NCI-H1694 (cell line): Measurements from ENCODE around the gene ITSN1.
"Not testable (repeated sequence)": the region's sequence is repeated elsewhere in the genome, so short reads cannot be mapped to it uniquely, and the experiment has no call there.

Source experiments
- DNase-seq: peaks from one replicate; lab custom pipeline; 2025; lab: John Stamatoyannopoulos, UW

The ITSN1 gene

DNA sequence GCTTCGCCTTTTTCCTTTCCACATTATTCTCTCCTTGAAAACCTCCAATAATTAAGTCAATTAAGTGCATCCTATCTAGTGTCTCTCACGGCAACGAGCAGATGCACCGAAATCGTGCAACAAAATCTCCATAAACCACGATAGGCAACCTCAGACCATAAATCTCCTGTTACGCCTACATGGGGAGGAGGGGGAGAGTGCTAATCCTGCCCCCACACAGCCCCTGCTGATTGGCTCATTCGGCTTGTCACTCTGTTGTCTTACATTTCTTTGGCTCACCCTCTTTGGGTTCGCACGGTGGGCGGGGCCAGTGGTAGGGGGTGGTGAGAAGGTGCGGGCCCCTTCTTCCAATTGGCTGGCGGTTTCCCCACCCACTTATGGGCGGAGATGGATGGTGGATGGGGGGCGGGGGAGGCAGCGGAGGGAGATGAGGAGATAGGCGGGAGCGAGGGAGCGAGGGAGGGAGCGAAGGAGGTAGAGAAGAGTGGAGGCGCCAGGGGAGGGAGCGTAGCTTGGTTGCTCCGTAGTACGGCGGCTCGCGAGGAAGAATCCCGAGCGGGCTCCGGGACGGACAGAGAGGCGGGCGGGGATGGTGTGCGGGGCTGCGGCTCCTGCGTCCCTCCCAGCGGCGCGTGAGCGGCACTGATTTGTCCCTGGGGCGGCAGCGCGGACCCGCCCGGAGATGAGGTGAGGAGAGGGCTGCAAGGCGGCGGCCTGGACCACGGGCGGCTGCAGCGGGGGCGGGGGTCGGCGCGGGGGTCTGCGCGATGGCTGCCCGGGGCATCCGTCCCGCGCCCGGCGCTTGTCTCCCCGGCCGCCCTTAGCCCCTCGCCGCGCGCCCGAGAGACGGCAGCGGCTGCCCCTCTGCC lies at the start of gene ITSN1:
TSS of gene ITSN1 (plus strand) at position 475 of the 869 bp plus-strand sequence. CDS start 76,328 bp downstream, outside the sequence.
- DNase-seq = peak; percentile 99

DNA sequence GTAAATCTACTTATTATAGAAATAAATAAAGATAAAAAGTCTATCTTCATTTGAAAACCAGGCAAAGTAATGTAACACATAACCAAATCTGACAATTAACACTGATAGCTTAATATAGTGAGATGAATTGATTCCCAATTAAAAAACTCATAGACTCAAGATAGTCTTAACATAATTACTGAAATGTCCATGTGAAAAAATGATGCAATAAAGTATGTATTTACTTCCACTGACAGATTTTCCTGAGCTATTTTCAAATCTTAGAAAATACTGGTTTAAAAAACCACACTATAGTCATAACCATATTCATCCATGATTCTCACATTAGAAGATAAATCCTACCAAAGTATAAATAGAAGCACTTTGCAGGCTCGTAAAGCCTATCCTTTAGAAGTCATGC lies 44.2 kb upstream of the ITSN1 start:
- DNase-seq = no peak

DNA sequence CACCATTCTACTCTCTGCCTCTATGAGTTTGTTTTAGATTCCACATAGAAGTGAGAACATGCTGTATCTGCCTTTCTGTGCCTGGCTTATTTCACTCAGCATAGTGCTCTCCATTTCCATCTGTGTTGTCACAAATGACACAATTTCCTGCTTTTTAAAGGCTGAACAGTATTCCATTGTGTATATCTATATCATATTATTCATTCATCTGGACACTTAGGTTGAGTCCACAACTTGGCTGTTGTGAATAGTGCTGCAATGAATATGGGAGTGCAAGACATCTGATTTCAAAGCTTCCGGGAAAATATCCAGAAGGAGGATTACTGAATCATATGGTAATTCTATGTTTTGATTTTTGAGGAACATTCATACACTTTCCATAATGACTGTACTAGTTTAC lies 33.7 kb upstream of the ITSN1 start:
- DNase-seq = no peak

DNA sequence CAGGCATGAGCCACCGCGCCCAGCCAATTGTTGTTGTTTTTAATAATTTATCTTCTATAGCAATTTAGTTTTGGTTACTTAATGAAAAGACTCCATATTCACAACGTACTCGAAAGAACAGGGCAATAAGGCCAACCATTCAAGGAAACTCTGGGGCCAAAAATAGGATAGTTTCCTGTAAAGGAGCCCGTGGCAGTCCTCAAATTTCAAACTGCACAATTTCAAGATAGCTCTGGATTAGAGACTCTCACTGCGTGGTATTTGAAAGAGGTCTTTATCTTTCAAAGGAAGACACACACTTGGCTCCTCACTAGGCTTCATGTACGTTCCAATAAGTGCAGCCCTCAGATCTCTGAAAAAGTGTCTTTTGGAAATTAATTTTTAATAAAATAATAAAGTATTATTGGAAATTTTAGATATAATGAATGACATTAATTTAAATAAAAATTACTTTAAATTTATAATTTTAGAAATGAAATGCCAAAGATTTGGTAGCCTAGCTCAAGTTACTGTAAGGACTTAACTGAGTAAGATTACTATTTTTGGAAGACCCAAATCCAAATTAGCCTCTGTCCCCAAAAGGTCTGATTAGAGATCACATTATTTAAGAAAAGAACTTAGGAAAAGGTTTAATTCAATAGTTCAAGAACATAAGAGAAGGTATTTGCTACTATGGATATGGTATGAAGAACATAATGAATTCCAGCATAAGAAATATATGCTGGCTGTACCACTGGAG lies 31.1 kb upstream of the ITSN1 start:
- no peak for DNase-seq

GRCh38 chr21:33617565-33617964 lies 24.7 kb upstream of the ITSN1 start:
- DNase-seq = not testable (repeated sequence)

GRCh38 chr21:33618407-33618806 lies 23.9 kb upstream of the ITSN1 start:
- DNase-seq = no peak

GRCh38 chr21:33619726-33620125 lies 22.6 kb upstream of the ITSN1 start:
- DNase-seq = no peak

- DNase-seq = no peak
Observed at GRCh38 chr21:33622253-33622652, 20.0 kb upstream of the ITSN1 start.

DNA sequence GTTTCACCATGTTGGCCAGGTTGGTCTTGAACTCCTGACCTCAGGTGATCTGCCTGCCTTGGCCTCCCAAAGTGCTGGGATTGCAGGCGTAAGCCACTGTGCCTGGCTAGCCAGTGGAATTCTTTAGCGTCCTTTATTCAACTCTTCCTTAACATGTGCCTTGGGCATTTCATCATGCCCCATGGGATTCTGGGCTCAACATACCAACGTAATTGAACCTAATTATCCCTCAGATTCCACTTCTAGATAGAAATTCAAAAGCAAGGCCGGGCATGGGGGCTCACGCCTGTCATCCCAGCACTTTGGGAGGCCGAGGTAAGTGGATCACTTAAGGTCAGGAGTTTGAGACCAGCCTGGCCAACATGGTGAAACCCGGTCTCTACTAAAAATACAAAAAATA lies 16.1 kb upstream of the ITSN1 start:
- DNase-seq = not testable (repeated sequence)

GRCh38 chr21:33634254-33634653 lies 8.0 kb upstream of the ITSN1 start:
- DNase-seq = no peak

- no peak for DNase-seq
Observed at GRCh38 chr21:33640697-33641351, 1.5 kb upstream of the ITSN1 start.

GRCh38 chr21:33641352-33642026 lies 812 bp upstream of the ITSN1 start, which contains the start of gene CRYZL1:
TSS of gene CRYZL1 (minus strand) at chr21:33641741. CDS start at chr21:33631551, 10,190 bp downstream.
- peak; percentile 100 for DNase-seq

DNA sequence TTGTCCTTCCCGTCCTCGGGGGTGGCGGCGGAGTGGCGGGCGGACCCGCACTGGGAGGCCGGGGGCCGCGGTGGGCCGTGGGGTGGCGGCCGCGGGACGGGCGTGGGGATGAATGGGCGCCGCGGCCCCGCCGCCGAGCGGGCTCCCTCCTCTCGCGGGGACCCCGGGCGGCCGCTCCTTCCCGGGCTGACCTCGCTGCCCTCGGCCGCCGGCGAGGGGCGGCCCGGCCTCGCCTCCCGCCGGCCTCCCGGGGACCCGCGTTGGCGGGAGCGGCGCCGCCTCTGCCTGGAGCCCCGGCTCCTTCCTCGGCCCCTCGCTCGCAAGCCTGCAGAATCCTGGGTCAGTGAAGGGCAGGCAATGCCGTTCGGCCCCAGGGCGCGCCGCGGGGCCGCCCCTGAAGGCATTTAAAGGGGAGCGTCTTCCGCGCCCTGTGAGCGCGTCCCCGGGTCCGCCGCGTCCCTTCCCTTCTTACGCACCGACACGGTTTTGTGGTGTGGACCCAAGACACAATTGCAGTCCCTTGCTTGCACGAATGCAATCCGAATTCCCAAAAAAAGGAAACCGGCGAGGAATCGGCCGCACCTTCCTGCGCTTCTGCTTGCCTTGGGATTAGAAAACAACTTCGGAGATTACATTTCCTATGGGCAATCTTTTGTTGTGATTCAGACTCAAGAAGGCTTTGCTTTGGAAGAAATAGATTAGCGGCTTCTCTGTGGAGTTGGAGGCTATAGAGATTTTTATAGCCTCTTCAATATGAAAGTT lies 776 bp downstream of the ITSN1 start:
- no peak for DNase-seq

GRCh38 chr21:33643658-33644311 lies 1.5 kb downstream of the ITSN1 start:
- peak; percentile 11 for DNase-seq

GRCh38 chr21:33644383-33645074 lies 2.2 kb downstream of the ITSN1 start:
- no peak for DNase-seq

GRCh38 chr21:33645730-33646129 lies 3.4 kb downstream of the ITSN1 start:
- no peak for DNase-seq

GRCh38 chr21:33647587-33647986 lies 5.3 kb downstream of the ITSN1 start:
- no peak for DNase-seq

GRCh38 chr21:33648555-33648954 lies 6.3 kb downstream of the ITSN1 start:
- DNase-seq = no peak

DNA sequence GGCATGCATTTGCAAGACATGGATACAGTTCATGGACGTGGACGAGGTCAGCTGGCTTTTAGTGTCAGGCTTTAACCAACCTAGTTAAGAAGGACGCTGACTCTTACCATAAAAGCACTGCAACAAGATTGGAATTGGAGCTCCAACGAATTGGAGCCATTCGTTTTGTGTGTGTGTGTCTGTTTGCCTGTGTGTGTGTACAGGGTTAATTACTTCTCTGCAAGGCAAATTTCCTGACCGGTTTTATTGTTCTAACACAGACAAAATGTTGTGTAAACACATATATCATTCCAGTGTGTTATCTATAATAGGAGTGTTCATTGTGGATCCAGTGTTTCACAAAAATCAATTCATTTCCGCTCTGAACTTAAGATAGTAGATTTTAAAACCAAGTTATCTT lies 7.9 kb downstream of the ITSN1 start:
- DNase-seq = no peak

- no peak for DNase-seq
Observed at GRCh38 chr21:33650929-33651509, 8.7 kb downstream of the ITSN1 start.
